NB4 (cell line): ENCODE results near the gene LYST.

ENCODE experiments used
- MYC ChIP-seq: IDR thresholded peaks from 2 replicates; pipeline ENCODE4 v1.6.1; 2011; ENCODE audit warnings: low read depth, low read length
- TF ChIP-seq, protein P1 (sequence below): IDR thresholded peaks from one replicate; pipeline ENCODE4 v1.5.1; 2012; ENCODE audit warnings: low read depth, low read length

DNA sequence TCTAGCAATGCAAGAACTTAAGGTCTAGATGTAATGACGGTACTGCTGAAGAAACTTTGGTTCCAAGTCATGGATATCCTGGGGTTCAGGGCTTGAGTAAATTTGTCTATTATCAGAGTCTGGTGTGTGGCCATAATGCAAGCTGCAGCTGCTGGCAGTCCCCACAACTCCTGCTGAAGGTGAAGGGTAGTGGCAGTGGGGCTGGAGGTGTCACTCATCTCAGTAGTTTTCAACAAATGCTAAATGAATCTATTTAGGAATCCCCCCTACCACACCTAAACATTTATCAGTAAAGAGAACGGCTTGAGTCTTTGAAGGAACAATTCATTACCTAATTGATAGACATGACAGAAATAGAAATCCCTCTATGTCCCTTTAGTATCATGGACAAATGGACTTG is 118.0 kb downstream of the LYST start:
- TF ChIP-seq, protein P1, sequence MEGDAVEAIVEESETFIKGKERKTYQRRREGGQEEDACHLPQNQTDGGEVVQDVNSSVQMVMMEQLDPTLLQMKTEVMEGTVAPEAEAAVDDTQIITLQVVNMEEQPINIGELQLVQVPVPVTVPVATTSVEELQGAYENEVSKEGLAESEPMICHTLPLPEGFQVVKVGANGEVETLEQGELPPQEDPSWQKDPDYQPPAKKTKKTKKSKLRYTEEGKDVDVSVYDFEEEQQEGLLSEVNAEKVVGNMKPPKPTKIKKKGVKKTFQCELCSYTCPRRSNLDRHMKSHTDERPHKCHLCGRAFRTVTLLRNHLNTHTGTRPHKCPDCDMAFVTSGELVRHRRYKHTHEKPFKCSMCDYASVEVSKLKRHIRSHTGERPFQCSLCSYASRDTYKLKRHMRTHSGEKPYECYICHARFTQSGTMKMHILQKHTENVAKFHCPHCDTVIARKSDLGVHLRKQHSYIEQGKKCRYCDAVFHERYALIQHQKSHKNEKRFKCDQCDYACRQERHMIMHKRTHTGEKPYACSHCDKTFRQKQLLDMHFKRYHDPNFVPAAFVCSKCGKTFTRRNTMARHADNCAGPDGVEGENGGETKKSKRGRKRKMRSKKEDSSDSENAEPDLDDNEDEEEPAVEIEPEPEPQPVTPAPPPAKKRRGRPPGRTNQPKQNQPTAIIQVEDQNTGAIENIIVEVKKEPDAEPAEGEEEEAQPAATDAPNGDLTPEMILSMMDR: no peak
- no peak for TF ChIP-seq MYC
